Measurements from ENCODE around the gene CLCNKB. TPM values are rescaled to one million over a fixed set of nuclear protein-coding genes. Genes with fewer than 3 reads are reported as not detected.
"Not testable (repeated sequence)": the region's sequence is repeated elsewhere in the genome, so short reads cannot be mapped to it uniquely, and the experiment has no call there.

Gene CLCNKB
- total RNA-seq, 1 donor from 2014 or later: 0.64 TPM

- no peaks in the 10 kb centered on the region for H3K27me3 ChIP-seq (ENCODE audit: insufficient read depth, low read length)
- no peak overlapping the region for H3K4me3 ChIP-seq (ENCODE audit: insufficient read depth, low read depth, low read length)
- Mint-ChIP-seq H3K4me1 (ENCODE audit: low read depth, unreplicated experiment) (peaks cover 21% of the 10 kb centered on the region), H3K27ac (ENCODE audit: unreplicated experiment) (no peak overlapping the region), H3K9me3 (ENCODE audit: unreplicated experiment) (no peaks in the 10 kb centered on the region), H3K27me3 (ENCODE audit: low read depth, unreplicated experiment) (peaks cover 33% of the 10 kb centered on the region), H3K36me3 (ENCODE audit: low read depth, unreplicated experiment) (no peaks in the 10 kb centered on the region), H3K4me3 (ENCODE audit: unreplicated experiment) (no peak overlapping the region)
- no peaks in the 10 kb centered on the region for H3K79me2 ChIP-seq (ENCODE audit: insufficient read depth, low read length)
- FAIRE-seq (no peak), DNase-seq (ENCODE audit: low read depth) (no peak)
- H3K9ac ChIP-seq (ENCODE audit: low read length): no peak overlapping the region
- no peaks in the 10 kb centered on the region for H3K9me3 ChIP-seq (ENCODE audit: insufficient read depth, low read depth, low read length)
- no peaks in the 10 kb centered on the region for H3K36me3 ChIP-seq (ENCODE audit: insufficient read depth, low read length)
- TF ChIP-seq, protein P1, sequence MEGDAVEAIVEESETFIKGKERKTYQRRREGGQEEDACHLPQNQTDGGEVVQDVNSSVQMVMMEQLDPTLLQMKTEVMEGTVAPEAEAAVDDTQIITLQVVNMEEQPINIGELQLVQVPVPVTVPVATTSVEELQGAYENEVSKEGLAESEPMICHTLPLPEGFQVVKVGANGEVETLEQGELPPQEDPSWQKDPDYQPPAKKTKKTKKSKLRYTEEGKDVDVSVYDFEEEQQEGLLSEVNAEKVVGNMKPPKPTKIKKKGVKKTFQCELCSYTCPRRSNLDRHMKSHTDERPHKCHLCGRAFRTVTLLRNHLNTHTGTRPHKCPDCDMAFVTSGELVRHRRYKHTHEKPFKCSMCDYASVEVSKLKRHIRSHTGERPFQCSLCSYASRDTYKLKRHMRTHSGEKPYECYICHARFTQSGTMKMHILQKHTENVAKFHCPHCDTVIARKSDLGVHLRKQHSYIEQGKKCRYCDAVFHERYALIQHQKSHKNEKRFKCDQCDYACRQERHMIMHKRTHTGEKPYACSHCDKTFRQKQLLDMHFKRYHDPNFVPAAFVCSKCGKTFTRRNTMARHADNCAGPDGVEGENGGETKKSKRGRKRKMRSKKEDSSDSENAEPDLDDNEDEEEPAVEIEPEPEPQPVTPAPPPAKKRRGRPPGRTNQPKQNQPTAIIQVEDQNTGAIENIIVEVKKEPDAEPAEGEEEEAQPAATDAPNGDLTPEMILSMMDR (IDR thresholded peaks at IDR 0.05; ENCODE audit: insufficient read depth, low read depth, low read length): no peak
- TF ChIP-seq EZH2 (IDR thresholded peaks at IDR 0.05; ENCODE audit: insufficient read depth, low read length): no peak
- H2AFZ ChIP-seq (ENCODE audit: low read depth, low read length): no peak overlapping the region
- no peak overlapping the region for H3K27ac ChIP-seq (ENCODE audit: low read depth, low read length)
- no peaks in the 10 kb centered on the region for H4K20me1 ChIP-seq (ENCODE audit: insufficient read depth, low read length)
- H3K4me2 ChIP-seq (ENCODE audit: low read length): no peak overlapping the region
- H3K4me1 ChIP-seq (ENCODE audit: insufficient read depth, low read length): peaks cover 26% of the 10 kb centered on the region
Observed at GRCh38 chr1:16022393-16022792, 21.2 kb upstream of the CLCNKB start.

- H3K36me3 Mint-ChIP-seq (ENCODE audit: low read depth, unreplicated experiment): no peaks in the 10 kb centered on the region
- peaks cover 38% of the 10 kb centered on the region for H3K27me3 Mint-ChIP-seq (ENCODE audit: low read depth, unreplicated experiment)
- H3K79me2 ChIP-seq (ENCODE audit: insufficient read depth, low read length): no peaks in the 10 kb centered on the region
- no peak for TF ChIP-seq EZH2 (IDR thresholded peaks at IDR 0.05; ENCODE audit: insufficient read depth, low read length)
- TF ChIP-seq, protein P1 (IDR thresholded peaks at IDR 0.05; ENCODE audit: insufficient read depth, low read depth, low read length): no peak
- H3K4me1 Mint-ChIP-seq (ENCODE audit: low read depth, unreplicated experiment): peaks cover 21% of the 10 kb centered on the region
- H3K4me1 ChIP-seq (ENCODE audit: insufficient read depth, low read length): peaks cover 21% of the 10 kb centered on the region
- no peak overlapping the region for H3K4me2 ChIP-seq (ENCODE audit: low read length)
- FAIRE-seq (no peak), DNase-seq (ENCODE audit: low read depth) (no peak)
- H3K4me3 Mint-ChIP-seq (ENCODE audit: unreplicated experiment): no peak overlapping the region
- H3K9me3 Mint-ChIP-seq (ENCODE audit: unreplicated experiment): no peaks in the 10 kb centered on the region
- no peaks in the 10 kb centered on the region for H4K20me1 ChIP-seq (ENCODE audit: insufficient read depth, low read length)
- H3K36me3 ChIP-seq (ENCODE audit: insufficient read depth, low read length): no peaks in the 10 kb centered on the region
- H3K27me3 ChIP-seq (ENCODE audit: insufficient read depth, low read length): no peaks in the 10 kb centered on the region
- H3K27ac ChIP-seq (ENCODE audit: low read depth, low read length): no peak overlapping the region
- no peak overlapping the region for H2AFZ ChIP-seq (ENCODE audit: low read depth, low read length)
- H3K9ac ChIP-seq (ENCODE audit: low read length): no peak overlapping the region
- H3K4me3 ChIP-seq (ENCODE audit: insufficient read depth, low read depth, low read length): no peak overlapping the region
- H3K9me3 ChIP-seq (ENCODE audit: insufficient read depth, low read depth, low read length): no peaks in the 10 kb centered on the region
- no peak overlapping the region for H3K27ac Mint-ChIP-seq (ENCODE audit: unreplicated experiment)
Observed at GRCh38 chr1:16023050-16023653, 20.4 kb upstream of the CLCNKB start.

- not testable (repeated sequence) for H3K36me3 ChIP-seq (ENCODE audit: insufficient read depth, low read length); H3K9me3 Mint-ChIP-seq (ENCODE audit: unreplicated experiment); H3K9me3 ChIP-seq (ENCODE audit: insufficient read depth, low read depth, low read length); H4K20me1 ChIP-seq (ENCODE audit: insufficient read depth, low read length); H3K27ac ChIP-seq (ENCODE audit: low read depth, low read length); H3K4me3 ChIP-seq (ENCODE audit: insufficient read depth, low read depth, low read length); H3K27me3 ChIP-seq (ENCODE audit: insufficient read depth, low read length); H3K27ac Mint-ChIP-seq (ENCODE audit: unreplicated experiment); H2AFZ ChIP-seq (ENCODE audit: low read depth, low read length); DNase-seq (ENCODE audit: low read depth); H3K4me1 ChIP-seq (ENCODE audit: insufficient read depth, low read length); H3K4me3 Mint-ChIP-seq (ENCODE audit: unreplicated experiment); H3K79me2 ChIP-seq (ENCODE audit: insufficient read depth, low read length); H3K36me3 Mint-ChIP-seq (ENCODE audit: low read depth, unreplicated experiment); H3K4me1 Mint-ChIP-seq (ENCODE audit: low read depth, unreplicated experiment); H3K9ac ChIP-seq (ENCODE audit: low read length); H3K4me2 ChIP-seq (ENCODE audit: low read length); FAIRE-seq
- peaks cover 34% of the 10 kb centered on the region for H3K27me3 Mint-ChIP-seq (ENCODE audit: low read depth, unreplicated experiment)
Observed at GRCh38 chr1:16026302-16026701, 17.3 kb upstream of the CLCNKB start.
